Measurements from ENCODE around the gene TMPRSS3.

TMPRSS3 gene

DNA sequence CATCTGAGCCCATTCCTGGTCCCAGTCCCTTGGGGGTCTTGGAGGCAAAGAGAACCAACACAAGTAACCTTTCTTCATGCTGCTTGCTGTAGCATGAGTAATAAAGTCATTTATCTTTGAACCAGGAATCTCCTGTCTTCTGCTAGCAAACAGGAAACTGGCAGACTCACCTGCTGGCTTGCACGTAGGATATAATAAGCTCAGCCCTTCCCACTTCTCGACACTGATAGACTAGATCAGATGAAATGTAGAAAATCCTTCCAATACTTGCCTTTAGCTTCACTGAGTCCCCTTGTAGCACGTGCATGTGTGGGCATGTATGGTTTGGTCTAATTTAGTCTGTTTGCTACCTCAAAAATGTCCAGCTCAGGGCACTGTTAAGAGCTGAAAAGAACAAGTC lies 38.5 kb downstream of the TMPRSS3 start:
- DNase-seq (ENCODE audit: low read depth) = no peak
- no peak overlapping the region for H3K4me3 ChIP-seq (ENCODE audit: low read depth, low read length)
- TF ChIP-seq, protein P1, sequence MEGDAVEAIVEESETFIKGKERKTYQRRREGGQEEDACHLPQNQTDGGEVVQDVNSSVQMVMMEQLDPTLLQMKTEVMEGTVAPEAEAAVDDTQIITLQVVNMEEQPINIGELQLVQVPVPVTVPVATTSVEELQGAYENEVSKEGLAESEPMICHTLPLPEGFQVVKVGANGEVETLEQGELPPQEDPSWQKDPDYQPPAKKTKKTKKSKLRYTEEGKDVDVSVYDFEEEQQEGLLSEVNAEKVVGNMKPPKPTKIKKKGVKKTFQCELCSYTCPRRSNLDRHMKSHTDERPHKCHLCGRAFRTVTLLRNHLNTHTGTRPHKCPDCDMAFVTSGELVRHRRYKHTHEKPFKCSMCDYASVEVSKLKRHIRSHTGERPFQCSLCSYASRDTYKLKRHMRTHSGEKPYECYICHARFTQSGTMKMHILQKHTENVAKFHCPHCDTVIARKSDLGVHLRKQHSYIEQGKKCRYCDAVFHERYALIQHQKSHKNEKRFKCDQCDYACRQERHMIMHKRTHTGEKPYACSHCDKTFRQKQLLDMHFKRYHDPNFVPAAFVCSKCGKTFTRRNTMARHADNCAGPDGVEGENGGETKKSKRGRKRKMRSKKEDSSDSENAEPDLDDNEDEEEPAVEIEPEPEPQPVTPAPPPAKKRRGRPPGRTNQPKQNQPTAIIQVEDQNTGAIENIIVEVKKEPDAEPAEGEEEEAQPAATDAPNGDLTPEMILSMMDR (IDR thresholded peaks at IDR 0.05; ENCODE audit: low read depth, low read length, missing control alignments) = no peak

DNA sequence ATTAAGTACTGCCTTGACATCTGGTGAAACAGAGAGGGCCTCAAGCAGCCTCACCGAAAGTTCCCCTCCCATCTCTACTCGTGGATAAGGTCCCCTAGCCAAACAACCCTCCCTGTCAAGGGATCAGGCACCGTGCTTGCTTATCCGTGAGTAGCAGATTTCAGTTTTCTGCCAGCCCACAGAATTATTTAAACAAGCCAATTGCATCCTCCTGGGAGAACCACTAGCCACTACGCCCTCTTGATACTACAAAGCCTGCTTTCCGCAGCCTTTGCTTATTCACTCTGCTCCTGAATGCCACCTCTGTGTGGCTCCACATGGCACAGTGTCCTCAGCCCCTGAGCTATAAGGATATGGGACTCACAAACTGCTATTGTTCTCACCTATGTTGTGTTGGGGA lies 39.2 kb downstream of the TMPRSS3 start:
- DNase-seq (ENCODE audit: low read depth) = no peak
- TF ChIP-seq, protein P1 (IDR thresholded peaks at IDR 0.05; ENCODE audit: low read depth, low read length, missing control alignments) = no peak
- H3K4me3 ChIP-seq (ENCODE audit: low read depth, low read length) = no peak overlapping the region

DNA sequence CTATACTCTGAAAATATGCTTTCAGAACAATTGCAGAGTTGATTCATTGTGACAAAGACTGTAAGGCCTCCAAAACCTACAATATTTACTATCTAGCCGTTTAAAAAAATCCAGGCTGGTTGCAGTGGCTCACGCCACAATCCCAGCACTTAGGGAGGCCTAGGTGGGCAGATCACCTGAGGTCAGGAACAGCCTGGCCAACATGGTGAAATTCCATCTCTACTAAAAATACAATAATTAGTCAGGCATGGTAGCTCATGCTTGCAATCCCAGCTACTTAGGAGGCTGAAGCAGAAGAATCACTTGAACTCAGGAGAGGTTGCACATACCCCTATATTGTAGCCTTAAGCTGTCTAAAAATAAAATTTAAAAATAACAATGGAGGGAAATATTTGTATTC lies 39.8 kb downstream of the TMPRSS3 start:
- no peak overlapping the region for H3K4me3 ChIP-seq (ENCODE audit: low read depth, low read length)
- DNase-seq (ENCODE audit: low read depth) = no peak
- TF ChIP-seq, protein P1 (IDR thresholded peaks at IDR 0.05; ENCODE audit: low read depth, low read length, missing control alignments) = no peak

DNA sequence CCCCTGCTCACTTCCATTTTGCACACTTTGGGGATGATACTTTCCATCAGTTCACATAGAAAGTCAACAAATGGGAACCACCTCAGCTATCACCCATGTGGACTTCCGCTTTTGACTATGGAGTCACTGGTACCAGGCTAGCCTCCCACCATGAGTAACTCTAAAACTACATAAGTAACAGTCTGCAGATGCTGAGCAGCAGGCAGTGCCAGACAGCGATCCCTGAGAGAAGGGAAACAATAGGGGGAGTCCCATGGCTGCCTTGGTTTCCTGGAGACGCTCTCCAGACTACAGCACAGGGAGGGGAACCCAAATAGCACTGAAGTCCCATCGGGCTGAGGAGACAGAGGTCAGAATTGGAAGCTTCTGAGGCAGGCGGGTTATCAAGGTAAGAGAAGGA lies 42.2 kb downstream of the TMPRSS3 start:
- H3K4me3 ChIP-seq (ENCODE audit: low read depth, low read length) = no peak overlapping the region
- TF ChIP-seq, protein P1 (IDR thresholded peaks at IDR 0.05; ENCODE audit: low read depth, low read length, missing control alignments) = no peak
- no peak for DNase-seq (ENCODE audit: low read depth)

DNA sequence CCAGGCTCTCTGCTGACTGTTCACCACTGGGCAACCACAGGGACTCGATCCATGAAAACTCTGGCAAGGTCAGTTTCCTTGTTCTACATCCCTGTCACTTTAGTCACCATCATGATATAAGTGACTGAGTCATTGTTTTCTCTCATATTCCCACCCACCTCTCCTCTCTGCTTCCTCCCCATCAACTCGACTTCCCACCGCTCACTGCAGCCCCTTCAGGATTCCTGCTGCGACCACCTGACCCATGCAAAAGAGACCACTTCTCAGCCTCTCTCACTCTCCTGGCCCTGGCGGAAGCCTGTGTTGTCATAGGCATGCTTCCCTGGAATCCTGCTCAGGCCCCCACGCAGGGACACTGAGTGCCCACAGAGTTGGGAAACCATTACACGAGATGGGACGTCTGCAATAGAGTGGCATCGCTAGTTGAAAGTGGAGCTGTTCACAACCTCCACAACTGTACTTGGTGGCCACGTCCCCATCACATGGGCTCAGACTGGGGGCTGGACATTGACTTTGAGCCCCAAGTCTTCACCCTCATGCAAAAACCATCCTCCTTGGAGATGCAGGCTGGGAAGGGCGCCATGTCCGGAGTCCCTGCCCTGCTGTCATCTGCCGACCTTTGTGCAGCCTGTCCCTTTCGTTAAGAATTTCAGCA lies 43.3 kb downstream of the TMPRSS3 start:
- no peak overlapping the region for H3K4me3 ChIP-seq (ENCODE audit: low read depth, low read length)
- no peak for DNase-seq (ENCODE audit: low read depth)
- TF ChIP-seq, protein P1 (IDR thresholded peaks at IDR 0.05; ENCODE audit: low read depth, low read length, missing control alignments) = no peak

DNA sequence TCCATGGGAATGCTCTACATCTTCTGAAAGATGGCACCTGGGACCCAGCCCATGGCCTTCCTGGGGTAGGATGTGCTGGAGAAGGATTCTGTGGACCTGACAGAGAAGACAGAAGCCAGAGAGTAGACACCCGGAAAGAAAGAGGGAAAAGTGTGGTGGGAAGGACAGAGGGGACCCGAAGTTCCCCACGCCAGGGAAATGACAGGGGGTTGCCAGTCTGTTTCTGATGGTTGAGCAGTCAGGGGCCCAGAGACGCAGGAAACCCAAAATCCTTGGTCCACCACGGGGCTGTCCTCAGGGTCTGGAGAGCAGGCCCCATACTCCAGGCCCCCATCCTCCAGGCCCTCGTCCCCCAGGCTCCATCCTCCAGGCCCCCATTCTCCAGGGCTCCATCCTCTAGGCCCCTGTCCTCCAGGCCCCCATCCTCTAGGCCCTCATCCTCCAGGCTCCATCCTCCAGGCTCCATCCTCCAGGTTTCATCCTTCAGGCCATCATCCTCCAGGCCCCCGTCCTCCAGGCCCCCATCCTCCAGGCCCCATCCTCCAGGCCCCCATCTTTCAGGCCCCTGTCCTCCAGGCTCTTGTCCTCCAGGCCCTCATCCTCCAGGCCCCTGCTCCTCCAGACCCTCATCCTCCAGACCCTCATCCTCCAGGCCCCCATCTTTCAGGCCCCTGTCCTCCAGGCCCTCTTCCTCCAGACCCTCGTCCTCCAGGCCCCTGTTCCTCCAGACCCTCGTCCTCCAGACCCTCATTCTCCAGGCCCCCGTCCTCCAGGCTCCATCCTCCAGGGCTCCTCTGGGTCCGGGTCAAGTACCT lies 44.0 kb downstream of the TMPRSS3 start:
- no peak for DNase-seq (ENCODE audit: low read depth)
- H3K4me3 ChIP-seq (ENCODE audit: low read depth, low read length) = no peak overlapping the region
- TF ChIP-seq, protein P1 (IDR thresholded peaks at IDR 0.05; ENCODE audit: low read depth, low read length, missing control alignments) = no peak

All from GM12864 (cell line).